Large intestine (tissue), 1 donor: ENCODE data around the gene PCIF1. TPM values are rescaled to one million over a fixed set of nuclear protein-coding genes. Genes with fewer than 3 reads are reported as not detected.

Experiments used
- polyA plus RNA-seq: library from polyadenylated mRNA; unstranded; fragments of 120-200 nt; gene quantifications from one replicate; pipeline ENCODE4 v1.2.1, GENCODE V29; 2013

Gene PCIF1
- polyA plus RNA-seq, 1 donor: 28.1 TPM

Other genes starting within 250 kb of the PCIF1 start
- gene WFDC13, start 232.6 kb upstream of the PCIF1 start, polyA plus RNA-seq: not detected
- gene WFDC10B, start 229.7 kb upstream of the PCIF1 start, polyA plus RNA-seq: not detected
- not detected for gene SPINT4, start 212.3 kb upstream of the PCIF1 start, polyA plus RNA-seq
- gene WFDC3, start 142.8 kb upstream of the PCIF1 start, polyA plus RNA-seq: 0.57 TPM
- gene DNTTIP1, start 142.7 kb upstream of the PCIF1 start, polyA plus RNA-seq: 27.1 TPM
- gene UBE2C, start 122.0 kb upstream of the PCIF1 start, polyA plus RNA-seq: 35.6 TPM
- gene TNNC2, start 107.4 kb upstream of the PCIF1 start, polyA plus RNA-seq: 10.9 TPM
- gene SNX21, start 100.9 kb upstream of the PCIF1 start, polyA plus RNA-seq: 11.1 TPM
- gene ACOT8, start 77.3 kb upstream of the PCIF1 start, polyA plus RNA-seq: 26.5 TPM
- 6.5 TPM for gene ZSWIM3, start 77.1 kb upstream of the PCIF1 start, polyA plus RNA-seq
- gene ZSWIM1, start 53.5 kb upstream of the PCIF1 start, polyA plus RNA-seq: 17.3 TPM
- 17.3 TPM for gene SPATA25, start 47.1 kb upstream of the PCIF1 start, polyA plus RNA-seq
- 15.6 TPM for gene NEURL2, start 43.5 kb upstream of the PCIF1 start, polyA plus RNA-seq
- 851 TPM for gene CTSA, start 43.3 kb upstream of the PCIF1 start, polyA plus RNA-seq
- gene PLTP, start 22.5 kb upstream of the PCIF1 start, polyA plus RNA-seq: 25.2 TPM
- 13.4 TPM for gene ZNF335, start 37.5 kb downstream of the PCIF1 start, polyA plus RNA-seq
- 1.6 TPM for gene MMP9, start 74.2 kb downstream of the PCIF1 start, polyA plus RNA-seq
- gene SLC12A5, start 94.5 kb downstream of the PCIF1 start, polyA plus RNA-seq: 3.5 TPM
- 38.9 TPM for gene NCOA5, start 155.3 kb downstream of the PCIF1 start, polyA plus RNA-seq
- 2.8 TPM for gene CD40, start 183.6 kb downstream of the PCIF1 start, polyA plus RNA-seq